ENCODE data around the gene CRACDL.
"Not testable (repeated sequence)": the region's sequence is repeated elsewhere in the genome, so short reads cannot be mapped to it uniquely, and the experiment has no call there.

Gene CRACDL

GRCh38 chr2:98883780-98884211 is 52.2 kb downstream of the CRACDL start:
- DNase-seq (ENCODE audit: low spot score), result no peak

GRCh38 chr2:98882971-98883779 is 52.9 kb downstream of the CRACDL start:
- no peak for DNase-seq (ENCODE audit: low spot score)

DNA sequence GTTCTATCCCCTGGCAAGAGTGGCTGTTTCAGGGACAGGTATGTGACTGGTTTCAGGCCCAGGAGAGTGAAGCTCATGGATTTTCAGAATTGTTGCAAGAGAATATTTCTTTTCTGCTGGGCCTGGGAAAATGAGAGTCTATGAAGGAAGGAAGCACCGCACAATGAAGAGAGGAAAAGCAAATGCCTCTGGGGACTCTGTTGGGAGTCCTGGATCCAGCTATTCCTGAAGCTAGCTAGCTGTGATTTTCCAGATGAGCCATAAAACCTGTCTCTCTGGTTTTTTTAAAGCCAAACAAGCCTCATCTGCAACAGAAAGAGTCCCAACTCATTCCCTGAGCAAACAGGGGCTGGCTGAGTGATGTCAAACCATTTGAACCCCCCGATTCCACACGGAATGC is 53.7 kb downstream of the CRACDL start:
- DNase-seq (ENCODE audit: low spot score), result no peak

- no peak for DNase-seq (ENCODE audit: low spot score)
Observed at GRCh38 chr2:98881153-98881650, 54.8 kb downstream of the CRACDL start.

- no peak for DNase-seq (ENCODE audit: low spot score)
Observed at GRCh38 chr2:98880266-98881152, 55.5 kb downstream of the CRACDL start.

DNA sequence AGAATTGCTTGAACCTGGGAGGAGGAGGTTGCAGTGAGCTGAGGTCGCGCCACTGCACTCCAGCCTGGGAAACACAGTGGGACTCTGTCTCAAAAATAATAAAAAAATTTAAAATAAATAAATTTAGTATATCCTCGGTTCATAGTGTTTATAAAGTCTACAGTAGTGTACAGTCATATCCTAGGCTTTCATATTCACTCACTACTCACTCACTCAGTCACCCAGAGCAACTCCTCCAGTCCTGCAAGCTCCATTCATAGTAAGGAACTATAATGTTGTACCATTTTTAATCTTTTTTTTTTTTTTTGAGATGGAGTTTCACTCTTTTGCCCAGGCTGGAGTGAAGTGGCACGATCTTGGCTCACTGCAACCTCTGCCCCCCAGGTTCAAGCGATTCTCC is 58.4 kb downstream of the CRACDL start:
- DNase-seq (ENCODE audit: low spot score), result not testable (repeated sequence)

GRCh38 chr2:98876741-98877140 is 59.3 kb downstream of the CRACDL start:
- DNase-seq (ENCODE audit: low spot score), result no peak

- DNase-seq (ENCODE audit: low spot score), result no peak
Observed at GRCh38 chr2:98875746-98876145, 60.3 kb downstream of the CRACDL start.

- no peak for DNase-seq (ENCODE audit: low spot score)
Observed at GRCh38 chr2:98875081-98875728, 60.8 kb downstream of the CRACDL start.

GRCh38 chr2:98874186-98874689 is 61.8 kb downstream of the CRACDL start:
- DNase-seq (ENCODE audit: low spot score), result no peak

- no peak for DNase-seq (ENCODE audit: low spot score)
Observed at GRCh38 chr2:98872526-98872925, 63.5 kb downstream of the CRACDL start.

DNA sequence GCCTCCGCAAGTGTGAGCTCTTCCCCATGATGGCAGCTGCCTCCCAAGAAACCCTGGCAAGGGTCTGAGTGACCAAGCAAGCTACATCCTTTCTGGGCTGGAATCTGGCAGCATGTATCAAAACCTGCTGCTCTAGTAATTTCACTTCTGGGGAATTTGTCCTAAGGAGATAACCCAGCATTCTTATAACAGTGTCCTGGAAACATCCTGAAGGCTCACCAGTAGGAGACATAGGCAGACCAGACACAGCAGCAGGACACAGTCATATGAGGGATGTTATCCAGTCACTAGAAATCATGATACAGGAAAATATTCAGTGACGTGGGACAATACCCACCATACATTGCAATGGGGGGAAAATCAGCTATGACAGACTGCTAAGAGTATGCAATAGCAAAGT is 64.5 kb downstream of the CRACDL start:
- no peak for DNase-seq (ENCODE audit: low spot score)

GRCh38 chr2:98870516-98871158 is 65.4 kb downstream of the CRACDL start:
- no peak for DNase-seq (ENCODE audit: low spot score)

DNA sequence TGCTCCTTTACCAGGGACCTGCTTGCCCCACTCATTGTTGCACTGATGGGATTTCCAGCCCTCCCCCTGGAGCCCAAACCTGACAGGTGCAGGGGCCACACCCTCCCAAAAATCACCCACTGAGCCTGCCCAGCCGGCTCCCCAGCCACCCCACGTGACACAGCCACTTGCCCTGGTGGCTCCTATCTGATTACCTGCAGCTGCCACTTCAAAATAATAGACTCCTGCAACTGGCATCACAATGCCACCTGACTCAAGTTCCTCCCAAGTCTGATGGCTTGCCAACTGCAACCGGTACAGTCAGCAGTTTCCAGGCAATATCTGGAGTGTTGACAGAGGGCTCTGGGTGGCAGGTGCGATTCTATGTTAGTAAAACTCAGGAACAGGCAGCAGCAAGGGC is 66.2 kb downstream of the CRACDL start:
- no peak for DNase-seq (ENCODE audit: low spot score)

GRCh38 chr2:98869272-98869641 is 66.8 kb downstream of the CRACDL start:
- no peak for DNase-seq (ENCODE audit: low spot score)

- no peak for DNase-seq (ENCODE audit: low spot score)
Observed at GRCh38 chr2:98868548-98869271, 67.3 kb downstream of the CRACDL start.

GRCh38 chr2:98867539-98868309 is 68.3 kb downstream of the CRACDL start:
- no peak for DNase-seq (ENCODE audit: low spot score)

- DNase-seq (ENCODE audit: low spot score), result no peak
Observed at GRCh38 chr2:98866033-98866432, 70.0 kb downstream of the CRACDL start.

GRCh38 chr2:98861601-98862000 is 74.4 kb downstream of the CRACDL start:
- DNase-seq (ENCODE audit: low spot score), result no peak

DNA sequence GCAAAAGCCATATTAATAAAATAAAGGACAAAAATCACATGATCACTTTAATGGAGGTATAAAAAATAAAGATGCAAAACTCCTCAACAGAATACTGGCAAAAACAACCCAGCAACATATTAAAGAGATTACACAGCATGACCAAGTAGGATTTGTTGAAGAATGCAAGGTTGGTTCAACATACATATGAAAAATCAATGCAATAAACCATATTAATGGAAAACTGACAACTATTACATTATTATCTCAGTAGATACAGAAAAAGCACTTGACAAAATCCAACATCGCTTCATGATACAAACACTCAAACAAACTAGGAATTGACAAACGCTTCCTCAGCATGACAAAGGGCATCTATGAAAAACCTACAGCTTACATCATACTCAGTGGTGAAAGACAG is 76.7 kb downstream of the CRACDL start:
- no peak for DNase-seq (ENCODE audit: low spot score)
